Endothelial cell of hepatic sinusoid (primary cell): ENCODE measurements around the gene OR10P1.
"Not testable (repeated sequence)": the region's sequence is repeated elsewhere in the genome, so short reads cannot be mapped to it uniquely, and the experiment has no call there.

Experiments used
- in situ Hi-C: cut with HindIII; loops from 2 replicates; pipeline ENCODE4 v1.10.0; 2017; ENCODE audit warnings: low sequenced_read_pairs

The OR10P1 gene

DNA sequence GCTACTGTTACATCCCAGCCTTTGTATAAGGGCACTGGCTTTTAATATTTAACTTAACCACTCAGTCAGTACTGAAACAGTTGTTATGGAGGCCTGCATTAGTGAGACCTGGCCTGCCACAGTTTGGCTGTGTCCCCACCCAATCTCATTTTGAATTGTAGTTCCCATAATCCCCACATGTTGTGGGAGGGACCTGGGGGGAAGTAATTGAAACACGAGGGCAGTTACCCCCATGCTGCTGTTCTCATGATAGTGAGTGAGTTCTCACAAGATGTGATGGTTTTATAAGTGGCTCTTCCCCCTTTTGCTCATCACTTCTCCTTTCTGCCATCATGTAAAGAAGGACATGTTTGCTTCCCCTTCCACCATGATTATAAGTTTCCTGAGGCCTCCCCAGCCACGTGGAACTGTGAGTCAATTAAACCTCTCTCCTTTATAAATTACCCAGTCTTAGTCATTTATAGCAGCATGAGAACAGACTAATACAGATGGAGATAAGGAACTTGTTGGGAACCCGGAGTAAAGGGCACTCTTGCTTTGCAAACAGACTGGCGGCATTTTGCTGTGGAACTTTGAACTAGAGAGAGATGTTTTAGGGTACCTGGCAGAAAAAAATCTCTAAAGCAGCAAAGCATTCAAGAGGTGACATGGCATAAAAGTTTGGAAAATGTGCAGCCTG, 14.1 kb downstream of the OR10P1 start:
- in situ Hi-C loops: not testable (repeated sequence)

- in situ Hi-C loops: no loop called here
Observed at GRCh38 chr12:55651299-55651683, 14.6 kb downstream of the OR10P1 start.

- in situ Hi-C loops: no loop called here
Observed at GRCh38 chr12:55652352-55652751, 15.7 kb downstream of the OR10P1 start.

DNA sequence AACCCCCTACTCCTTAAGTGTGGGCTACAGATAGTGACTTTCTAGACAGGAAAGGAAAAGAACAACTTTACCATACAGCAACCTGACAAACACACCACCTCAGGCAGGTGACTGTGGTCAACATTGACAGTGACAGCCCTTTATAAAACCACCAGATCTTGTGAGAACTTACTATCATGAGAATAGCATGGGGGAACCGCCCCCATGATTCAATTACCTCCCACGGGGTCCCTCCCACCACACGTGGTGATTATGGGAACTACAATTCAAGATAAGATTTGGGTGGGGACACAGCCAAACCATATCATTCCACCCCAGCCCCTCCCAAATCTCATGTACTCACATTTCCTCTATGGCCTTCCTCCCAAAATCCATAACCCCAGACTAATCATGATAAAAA, 16.3 kb downstream of the OR10P1 start:
- in situ Hi-C loops: no loop called here

- in situ Hi-C loops: no loop called here
Observed at GRCh38 chr12:55654511-55655214, 18.0 kb downstream of the OR10P1 start.

- in situ Hi-C loops: no loop called here
Observed at GRCh38 chr12:55657212-55657611, 20.5 kb downstream of the OR10P1 start.

- in situ Hi-C loops: no loop called here
Observed at GRCh38 chr12:55658212-55658611, 21.5 kb downstream of the OR10P1 start.

DNA sequence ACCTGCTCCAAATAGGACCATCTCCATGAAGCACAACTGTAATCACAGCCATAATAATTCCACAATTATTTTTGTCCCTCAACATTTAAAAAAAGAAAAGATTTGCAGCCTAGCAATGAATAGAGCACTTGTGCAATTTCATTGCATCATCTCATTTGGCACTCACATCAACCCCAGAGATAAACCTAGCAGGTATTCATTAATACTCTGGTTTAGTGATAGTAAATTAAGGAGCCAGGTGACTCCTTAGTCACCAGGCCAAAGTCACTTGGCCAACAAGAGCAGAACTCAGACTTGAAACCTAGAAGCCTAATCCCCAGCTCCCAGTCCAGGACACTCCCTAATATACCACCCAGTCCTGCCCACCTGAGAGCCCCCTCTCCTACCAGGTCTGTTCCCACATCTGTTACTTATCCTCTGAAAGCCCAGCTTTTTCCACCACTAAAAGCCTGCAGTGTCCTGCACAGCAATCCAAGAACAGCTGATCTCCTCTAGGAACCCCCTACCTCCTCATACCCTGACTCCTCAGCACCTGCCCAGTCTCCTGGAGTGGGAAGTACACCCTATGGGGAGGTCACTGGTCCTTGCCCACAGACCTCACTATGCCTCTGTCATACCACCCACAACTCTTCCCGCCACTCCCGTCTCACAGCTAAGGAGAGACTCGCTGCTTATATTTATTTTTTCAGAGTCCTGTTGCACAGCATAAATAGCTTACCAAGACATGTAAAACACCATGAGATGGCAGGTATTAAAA, 22.1 kb downstream of the OR10P1 start:
- in situ Hi-C loops: no loop called here

DNA sequence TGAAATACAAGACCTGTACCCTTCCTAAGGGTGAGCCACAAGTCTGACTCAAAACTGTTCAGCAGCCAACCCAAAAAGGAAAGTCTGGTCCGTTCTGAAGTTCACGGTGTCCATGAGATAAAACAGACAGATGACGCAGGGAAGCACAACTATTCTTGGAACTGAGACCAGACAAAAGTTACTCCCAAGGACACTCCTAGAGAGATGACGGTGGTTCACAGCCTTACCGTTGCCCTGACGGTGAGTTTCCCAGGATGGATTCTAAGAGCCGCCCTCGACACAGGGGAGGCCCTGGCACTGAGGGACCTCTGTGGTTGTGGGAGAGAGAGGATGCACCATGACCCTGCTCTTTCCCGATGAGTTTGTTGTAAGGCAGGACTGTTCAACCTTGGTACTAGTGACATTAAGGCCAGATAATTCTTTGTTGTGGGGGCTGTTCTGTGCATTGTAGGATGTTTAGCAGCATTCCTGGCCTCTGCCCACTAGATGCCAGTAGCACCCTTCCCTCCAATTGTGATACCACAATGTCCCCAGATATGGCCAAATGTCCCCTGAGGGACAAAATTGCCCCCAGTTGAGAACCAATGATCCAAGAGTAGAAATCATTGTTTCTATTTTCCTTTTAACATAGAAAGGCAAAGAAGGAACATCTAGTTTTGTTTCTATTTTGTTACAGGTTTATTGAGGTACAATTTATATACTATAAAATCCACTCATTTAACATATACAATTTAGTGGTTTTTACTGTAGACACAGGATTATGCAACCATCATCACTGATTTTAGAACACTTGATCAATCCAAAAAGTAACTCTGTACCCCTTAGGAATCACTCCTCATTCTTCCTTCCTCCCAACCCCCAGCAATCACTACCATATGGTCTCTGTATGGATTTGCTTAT, 23.0 kb downstream of the OR10P1 start:
- in situ Hi-C loops: no loop called here

DNA sequence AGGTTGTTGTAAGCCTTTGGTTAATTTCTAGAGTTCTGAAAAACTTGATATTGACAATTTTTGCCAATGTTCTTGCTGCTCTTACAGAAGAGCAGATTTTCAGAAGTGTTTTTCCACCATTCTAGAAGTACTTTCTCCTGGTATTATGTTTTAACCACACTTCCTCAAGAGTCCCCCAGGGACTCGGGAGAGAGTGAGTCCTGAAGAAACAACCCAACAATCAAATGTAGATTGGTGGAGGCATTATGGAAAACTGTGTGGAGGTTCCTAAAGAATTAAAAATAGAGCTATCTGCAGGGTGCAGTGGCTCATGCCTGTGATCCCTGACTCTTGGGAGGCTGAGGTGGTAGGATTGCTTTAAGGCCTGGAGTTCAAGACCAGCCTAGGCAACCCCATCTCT, 26.7 kb downstream of the OR10P1 start:
- in situ Hi-C loops: no loop called here

DNA sequence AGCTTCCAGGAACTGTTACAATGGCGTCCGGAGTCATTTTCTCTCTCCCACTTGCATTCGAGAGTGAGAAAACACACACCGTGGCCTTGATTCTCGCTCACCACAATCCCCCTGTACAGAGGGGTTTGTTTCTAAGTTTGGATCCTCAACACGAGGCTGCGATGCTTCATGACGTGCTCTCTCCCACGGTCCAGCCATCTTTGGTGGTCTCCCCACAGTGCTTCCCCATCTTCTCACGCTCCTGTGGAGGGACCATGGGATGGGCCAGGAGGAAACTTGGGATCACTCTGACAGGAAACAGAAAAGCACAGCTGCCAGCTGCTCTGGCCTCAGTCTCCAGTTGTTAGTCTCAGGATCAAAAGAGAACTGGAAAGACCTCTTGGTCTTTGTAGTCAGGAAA, 28.1 kb downstream of the OR10P1 start:
- in situ Hi-C loops: no loop called here

GRCh38 chr12:55666508-55666907, 29.8 kb downstream of the OR10P1 start:
- in situ Hi-C loops: no loop called here

GRCh38 chr12:55670276-55670675, 33.6 kb downstream of the OR10P1 start:
- in situ Hi-C loops: no loop called here

DNA sequence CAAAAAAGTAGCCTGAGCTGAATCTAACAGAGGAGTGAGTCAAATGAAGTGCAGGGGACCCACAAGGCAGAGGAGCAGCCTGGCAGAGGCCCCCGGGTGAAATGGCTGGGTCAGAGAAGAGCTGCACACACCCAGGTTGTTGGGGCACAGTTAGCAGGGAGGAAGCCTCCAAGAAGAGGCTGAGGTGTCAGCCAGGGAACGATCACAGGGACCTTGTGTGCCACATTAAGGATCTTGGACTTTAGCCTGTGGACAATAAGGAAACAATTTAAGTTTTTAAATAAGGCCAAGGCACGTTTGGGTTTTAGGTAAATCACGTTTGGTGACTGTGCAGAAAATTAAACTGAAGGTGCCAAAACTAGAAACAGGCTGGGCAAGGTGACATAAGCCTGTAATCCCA, 35.1 kb downstream of the OR10P1 start:
- in situ Hi-C loops: no loop called here

- in situ Hi-C loops: no loop called here
Observed at GRCh38 chr12:55673638-55674037, 36.9 kb downstream of the OR10P1 start.

DNA sequence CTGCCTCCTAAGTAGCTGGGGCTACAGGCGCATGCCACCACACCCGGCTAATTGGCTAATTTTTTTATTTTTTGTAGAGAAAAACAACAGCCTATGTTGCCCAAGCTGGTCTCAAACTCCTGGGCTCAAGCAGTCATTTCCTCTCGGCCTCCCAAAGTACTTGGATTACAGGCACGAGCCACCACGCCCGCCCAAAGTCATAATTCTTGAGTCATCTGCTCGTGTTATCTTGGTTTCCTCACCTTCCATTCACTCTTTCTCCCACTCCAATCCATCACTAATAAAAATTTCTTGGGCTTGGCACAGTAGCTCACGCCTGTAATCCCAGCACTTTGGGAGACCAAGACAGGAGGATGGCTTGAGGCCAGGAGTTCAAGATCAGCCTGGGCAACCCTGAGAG, 39.0 kb downstream of the OR10P1 start:
- in situ Hi-C loops: no loop called here

DNA sequence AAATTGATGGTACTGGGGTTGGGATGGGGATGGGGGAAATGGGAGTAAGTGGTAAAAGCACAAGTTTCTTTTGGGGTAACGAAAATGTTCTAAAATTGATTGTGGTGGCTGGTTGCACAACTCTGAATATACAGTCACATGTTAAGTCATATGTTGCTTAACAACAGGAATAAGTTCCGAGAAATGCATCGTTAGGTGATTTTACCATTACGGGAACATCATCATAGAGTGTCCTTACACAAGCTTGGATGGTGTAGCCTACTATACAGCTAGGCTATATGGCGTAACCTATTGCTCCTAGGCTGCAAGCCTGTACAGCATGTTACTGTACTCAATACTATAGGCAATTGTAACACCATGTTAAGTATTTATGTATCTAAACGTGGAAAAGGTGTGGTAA, 40.0 kb downstream of the OR10P1 start:
- in situ Hi-C loops: no loop called here

GRCh38 chr12:55679691-55680090, 43.0 kb downstream of the OR10P1 start:
- in situ Hi-C loops: no loop called here

- in situ Hi-C loops: no loop called here
Observed at GRCh38 chr12:55681142-55682077, 44.7 kb downstream of the OR10P1 start.
